Measurements from ENCODE around the gene MGRN1.

- TF ChIP-seq EZH2 (IDR thresholded peaks at IDR 0.05; ENCODE audit: borderline replicate concordance, low read depth, low read length, severe bottlenecking), result no peak
- TF ChIP-seq, protein P1, sequence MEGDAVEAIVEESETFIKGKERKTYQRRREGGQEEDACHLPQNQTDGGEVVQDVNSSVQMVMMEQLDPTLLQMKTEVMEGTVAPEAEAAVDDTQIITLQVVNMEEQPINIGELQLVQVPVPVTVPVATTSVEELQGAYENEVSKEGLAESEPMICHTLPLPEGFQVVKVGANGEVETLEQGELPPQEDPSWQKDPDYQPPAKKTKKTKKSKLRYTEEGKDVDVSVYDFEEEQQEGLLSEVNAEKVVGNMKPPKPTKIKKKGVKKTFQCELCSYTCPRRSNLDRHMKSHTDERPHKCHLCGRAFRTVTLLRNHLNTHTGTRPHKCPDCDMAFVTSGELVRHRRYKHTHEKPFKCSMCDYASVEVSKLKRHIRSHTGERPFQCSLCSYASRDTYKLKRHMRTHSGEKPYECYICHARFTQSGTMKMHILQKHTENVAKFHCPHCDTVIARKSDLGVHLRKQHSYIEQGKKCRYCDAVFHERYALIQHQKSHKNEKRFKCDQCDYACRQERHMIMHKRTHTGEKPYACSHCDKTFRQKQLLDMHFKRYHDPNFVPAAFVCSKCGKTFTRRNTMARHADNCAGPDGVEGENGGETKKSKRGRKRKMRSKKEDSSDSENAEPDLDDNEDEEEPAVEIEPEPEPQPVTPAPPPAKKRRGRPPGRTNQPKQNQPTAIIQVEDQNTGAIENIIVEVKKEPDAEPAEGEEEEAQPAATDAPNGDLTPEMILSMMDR (IDR thresholded peaks at IDR 0.05; ENCODE audit: borderline replicate concordance, extremely low read depth, low read length, poor library complexity, severe bottlenecking), result no peak
Measured at GRCh38 chr16:4661661-4662060, 37.0 kb downstream of the MGRN1 start.
